22Rv1 (cell line): ENCODE results near the gene MMP28.

Experiments used
- H3K27ac ChIP-seq: fragments of 450-650 bp; 2 replicates; pipeline ENCODE4 v1.5.1; 2017
- CTCF ChIP-seq: fragments of 450-650 bp; IDR thresholded peaks from 2 replicates; pipeline ENCODE4 v1.5.1; 2017; ENCODE audit warnings: mild to moderate bottlenecking
- ZFX ChIP-seq: fragments of 450-650 bp; IDR thresholded peaks from 2 replicates; pipeline ENCODE4 v1.6.1; 2017; ENCODE audit warnings: antibody characterized with exemption, borderline replicate concordance

The MMP28 gene

GRCh38 chr17:35809855-35810461 lies 14.5 kb upstream of the MMP28 start:
- TF ChIP-seq CTCF, result no peak
- TF ChIP-seq ZFX, result no peak
- peak overlapping the region; percentile 90 for H3K27ac ChIP-seq

DNA sequence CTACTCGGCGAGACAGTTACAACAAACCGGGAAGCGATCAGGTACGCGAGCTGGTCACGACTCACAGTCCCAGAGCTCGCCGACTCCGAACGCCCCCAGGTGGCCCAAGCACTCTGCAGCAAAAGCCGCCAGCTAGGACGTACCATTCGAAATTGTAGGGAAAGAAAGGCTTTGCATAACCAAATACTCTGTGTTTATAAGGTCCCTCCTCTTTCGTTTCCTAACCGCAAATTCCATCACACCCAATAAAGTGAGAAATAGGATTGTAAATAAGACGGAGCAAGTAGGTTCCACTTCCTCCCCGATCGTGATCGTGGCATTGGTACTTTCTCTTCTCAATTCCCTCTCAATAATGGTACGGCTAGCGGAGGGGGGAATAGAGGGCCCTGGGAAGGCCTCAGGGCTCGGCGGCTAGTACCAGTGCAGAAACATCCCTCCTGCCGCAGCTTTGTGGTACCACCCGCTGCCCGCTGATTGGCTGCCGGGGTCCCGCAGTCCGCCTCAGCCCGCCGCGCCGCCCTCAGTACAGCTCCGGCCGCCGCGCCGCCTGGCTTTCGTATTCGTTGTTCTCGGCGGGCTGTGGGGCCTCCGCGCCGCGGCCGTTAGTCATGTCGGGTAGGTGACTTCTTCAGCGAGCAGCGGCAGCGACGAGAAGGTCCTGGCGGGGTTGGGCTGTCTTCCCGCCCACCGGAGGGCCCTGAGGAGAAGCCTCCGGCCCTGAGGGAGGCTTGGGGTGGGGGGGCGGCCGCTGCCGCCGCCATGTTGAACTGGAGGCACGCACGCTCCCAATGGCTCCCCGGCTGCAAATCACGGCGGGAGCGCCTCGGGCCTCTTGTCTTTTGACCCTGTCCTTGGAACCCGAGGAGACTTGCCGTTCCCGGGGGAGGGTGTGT lies 13.8 kb upstream of the MMP28 start, which contains the start of gene TAF15:
TAF15 (plus strand) TSS at position 523 of the 893 bp plus-strand sequence; CDS start at position 609, 86 bp downstream.
- TF ChIP-seq CTCF, result peak; percentile 92
- TF ChIP-seq ZFX, result no peak
- peak within 1 kb of the TSS; percentile 90 for H3K27ac ChIP-seq

DNA sequence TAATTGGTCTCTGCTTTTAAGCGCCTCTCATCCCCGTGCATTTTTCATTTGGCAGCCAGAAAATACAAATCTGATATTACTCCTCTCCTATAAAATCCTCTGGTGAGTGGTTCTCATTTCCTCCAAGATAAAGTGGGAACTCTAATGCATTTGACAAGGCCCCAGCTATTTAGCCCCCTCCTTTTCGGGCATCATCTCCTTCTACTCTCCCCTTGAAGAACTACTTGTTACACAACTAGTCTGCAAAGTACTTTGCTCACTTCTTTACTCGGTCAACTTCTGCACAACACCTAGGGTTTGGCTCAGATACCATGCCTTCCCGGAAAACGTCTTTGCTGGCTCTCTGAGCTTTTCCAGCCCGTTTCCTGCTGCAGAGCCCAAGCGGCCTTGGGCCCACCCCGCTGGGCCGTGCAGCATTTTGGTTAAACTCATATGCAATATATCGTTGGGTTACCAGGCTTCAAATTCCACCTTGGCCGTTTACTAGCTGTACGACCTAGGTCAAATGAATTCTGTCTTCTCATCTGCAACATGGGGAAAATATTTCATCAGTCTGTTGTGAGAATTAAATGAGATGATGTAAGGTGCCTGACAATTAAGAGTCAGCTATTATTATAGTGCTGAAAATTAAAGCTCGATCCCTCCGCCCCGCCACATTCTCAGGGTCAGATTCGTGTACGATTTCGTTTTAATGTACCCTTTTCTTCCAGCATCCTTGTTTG lies 13.0 kb upstream of the MMP28 start:
- H3K27ac ChIP-seq, result peak overlapping the region; percentile 90

GRCh38 chr17:35807371-35808144 lies 12.1 kb upstream of the MMP28 start:
- peak overlapping the region; percentile 90; the same call in 1 of the 2 replicates for H3K27ac ChIP-seq
- TF ChIP-seq CTCF (no peak), ZFX (no peak)

More for the DNA sequence above, 13.0 kb upstream of the MMP28 start:
- TF ChIP-seq CTCF, result no peak
- no peak for TF ChIP-seq ZFX

DNA sequence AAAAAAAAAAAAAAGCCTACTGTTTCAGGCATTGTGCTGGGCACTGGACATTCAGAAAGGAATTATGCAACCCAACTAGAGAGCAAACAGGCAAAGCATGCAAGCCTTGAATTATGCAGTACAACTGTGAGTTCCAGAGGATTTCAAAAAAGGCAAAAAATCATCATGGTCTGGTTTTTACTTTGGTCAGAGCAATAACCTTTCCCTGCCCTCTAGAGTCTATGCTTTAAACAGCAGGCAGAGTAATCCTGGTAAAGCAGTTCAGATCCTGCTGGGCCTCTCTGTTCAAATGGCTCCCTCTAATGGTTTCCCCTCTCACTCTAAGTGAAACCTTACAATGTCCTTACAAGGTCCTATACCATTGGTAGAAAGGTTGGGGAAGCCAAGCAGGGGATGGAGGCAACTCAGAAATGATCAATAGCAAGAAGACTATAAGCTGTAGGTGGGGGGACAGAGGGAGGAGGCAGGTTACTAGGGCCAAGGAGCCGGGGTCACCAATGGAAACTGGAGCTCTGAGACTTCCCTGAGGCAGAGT lies 9.3 kb upstream of the MMP28 start:
- peak overlapping the region; percentile 31; the same call in 1 of the 2 replicates for H3K27ac ChIP-seq
- peak; percentile 90 for TF ChIP-seq CTCF
- no peak for TF ChIP-seq ZFX

DNA sequence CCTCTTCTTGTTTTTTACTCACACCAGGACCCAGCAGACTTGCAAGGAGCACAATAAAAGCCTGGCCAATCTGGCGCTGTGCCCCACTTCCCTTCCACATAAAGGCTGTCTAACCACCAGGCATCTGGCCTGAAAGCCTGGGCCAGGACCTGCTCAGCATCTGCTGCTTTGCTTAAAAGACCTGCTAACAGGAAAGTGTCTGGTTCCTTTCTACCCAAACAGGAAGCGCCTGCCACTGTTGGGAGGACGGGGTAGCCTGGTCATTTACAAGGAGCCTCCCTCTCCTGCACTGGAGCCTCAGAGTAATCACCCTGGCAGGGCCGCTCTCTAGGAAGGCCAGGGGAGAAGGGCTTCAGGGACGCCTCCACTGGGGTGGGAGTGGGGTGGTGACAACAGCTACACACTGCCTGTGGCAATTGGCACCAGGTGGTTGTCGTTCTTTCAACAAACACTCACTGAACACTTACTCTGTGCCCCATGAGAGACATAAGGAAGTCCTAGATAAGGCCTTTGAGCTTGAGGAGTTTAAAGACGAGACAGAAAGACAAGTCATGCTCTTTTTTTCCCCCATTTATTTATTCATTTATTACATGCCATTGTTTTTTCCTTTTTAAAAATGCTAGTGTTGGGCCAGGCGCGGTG lies 6.3 kb upstream of the MMP28 start:
- no peak overlapping the region for H3K27ac ChIP-seq
- no peak for TF ChIP-seq ZFX
- no peak for TF ChIP-seq CTCF
